GM19397 (cell line): Measurements from ENCODE around the gene NT5C1A.
A peak's percentile ranks its signal among the peaks of the same experiment; 100 is the strongest.

Experiments used
- ATAC-seq: cut with Tn5 transposase; IDR thresholded peaks from one replicate; pipeline ENCODE4 v1.9.1; 2021; ENCODE audit warnings: mild to moderate bottlenecking, moderate library complexity; ENCODE audit not compliant: unreplicated experiment

The NT5C1A gene

DNA sequence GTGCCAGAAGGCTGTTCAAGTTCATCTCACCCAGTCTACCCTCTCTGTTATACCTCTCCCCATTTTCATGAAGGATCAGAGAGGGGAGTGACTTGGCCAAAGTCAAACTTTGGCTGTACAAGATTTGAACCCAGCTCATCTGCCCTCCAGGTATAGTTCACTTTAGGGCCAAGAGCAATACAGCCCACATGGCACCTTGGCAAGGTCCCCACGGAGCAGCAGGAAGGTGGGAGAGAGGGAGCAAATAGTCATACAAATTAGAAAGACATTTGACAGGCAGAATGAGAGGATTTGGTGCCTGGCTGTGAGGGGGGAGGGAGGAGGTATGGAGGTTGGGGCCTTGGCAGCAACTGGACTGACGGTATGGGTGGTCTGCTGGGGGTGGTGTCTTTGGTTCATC lies 18.3 kb upstream of the NT5C1A start:
- no peak for ATAC-seq

DNA sequence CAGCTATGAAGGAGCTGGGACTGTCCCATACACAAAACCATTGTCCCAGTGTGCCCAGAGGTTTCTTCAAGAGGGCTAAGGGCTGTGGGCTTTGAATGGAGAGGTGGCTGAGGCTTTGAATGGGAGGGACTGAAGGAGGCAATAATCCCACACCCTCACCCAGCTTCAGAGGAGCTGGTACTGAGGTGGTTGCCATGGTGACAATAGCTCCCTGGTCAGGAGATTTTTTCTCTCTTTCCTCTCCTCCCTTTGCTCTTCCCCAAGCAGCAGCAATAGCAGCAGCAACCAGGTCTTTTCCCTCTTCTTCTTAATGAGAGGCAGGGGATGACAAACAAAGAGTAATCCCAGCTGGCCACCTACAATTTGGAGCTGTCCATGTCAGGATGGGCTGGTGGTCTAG lies 17.7 kb upstream of the NT5C1A start:
- ATAC-seq: no peak

DNA sequence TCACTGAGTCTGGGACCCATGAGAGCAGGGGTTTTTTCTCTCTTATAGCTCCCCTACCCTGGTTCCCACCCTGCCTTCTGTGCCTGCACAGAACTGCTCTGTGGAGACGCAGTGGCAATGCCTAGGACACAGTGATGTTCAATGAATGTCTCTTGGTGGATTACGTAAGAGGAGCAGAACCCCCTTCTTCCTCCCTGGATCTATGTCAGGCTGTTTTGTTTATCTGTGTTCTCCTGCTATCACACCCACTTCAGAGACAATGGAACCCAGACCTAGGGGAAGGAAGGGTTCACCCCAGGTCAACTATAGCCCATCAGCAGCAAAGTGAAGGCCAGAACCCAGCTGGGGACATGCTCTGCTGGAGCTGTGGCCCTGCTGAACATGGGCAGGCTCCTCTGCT lies 17.3 kb upstream of the NT5C1A start:
- no peak for ATAC-seq

DNA sequence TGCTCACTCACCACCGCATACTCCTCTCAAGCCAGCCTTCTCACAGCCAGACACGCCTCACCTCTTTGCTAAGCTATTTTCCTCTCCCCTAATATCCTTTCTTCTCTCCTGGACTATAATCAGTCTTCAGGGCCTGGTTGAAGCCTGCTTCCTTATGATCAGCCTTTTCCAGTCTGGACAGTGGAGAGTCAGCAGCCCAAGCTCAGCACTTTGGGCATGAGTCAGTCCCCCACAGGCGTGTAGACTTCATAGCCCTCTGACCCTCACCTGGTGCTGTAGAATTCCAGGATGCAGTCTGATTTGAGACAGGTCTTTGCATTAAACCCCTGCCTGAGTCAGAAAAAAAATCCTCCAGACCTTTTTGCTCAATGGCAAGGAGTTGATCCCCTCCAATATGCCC lies 16.8 kb upstream of the NT5C1A start:
- ATAC-seq: no peak

DNA sequence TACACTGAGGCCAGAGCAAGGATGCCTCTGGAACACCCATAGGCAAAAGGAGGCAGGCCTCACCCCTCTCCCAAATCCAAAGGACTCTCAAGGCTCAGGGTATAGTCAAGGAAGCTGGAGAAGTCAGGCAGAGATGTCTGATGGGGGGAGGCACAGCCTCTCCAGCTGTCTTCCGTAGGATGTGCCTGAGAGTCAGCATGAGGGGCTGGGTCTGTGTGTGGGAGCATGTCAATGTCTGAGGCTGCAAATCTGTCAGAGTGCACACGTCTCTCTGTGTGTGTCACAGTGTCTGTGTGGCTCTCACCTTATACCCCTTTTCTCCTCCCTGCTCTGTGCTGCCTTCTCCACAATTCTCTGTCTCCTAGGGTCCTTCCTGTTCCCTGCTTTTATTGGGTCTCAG lies 15.3 kb upstream of the NT5C1A start:
- no peak for ATAC-seq

DNA sequence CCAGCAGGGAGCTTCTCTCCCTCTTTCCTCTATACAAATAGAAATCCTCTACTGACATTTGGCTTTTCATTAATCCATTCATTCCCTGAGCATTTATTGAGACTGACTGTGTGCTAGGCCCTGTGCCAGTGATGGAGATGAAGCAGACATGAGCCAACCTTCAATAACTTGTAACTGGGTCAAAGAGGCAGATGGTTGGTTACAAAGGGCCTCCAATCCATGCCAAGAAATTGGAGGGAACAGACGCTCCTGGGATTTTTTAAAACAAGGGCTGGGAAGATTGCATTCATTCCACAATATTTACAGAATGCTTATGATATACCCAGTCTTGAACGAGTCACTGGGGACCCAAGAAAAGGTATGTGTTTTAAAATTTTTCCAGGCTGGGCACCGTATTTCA lies 13.2 kb upstream of the NT5C1A start:
- no peak for ATAC-seq

DNA sequence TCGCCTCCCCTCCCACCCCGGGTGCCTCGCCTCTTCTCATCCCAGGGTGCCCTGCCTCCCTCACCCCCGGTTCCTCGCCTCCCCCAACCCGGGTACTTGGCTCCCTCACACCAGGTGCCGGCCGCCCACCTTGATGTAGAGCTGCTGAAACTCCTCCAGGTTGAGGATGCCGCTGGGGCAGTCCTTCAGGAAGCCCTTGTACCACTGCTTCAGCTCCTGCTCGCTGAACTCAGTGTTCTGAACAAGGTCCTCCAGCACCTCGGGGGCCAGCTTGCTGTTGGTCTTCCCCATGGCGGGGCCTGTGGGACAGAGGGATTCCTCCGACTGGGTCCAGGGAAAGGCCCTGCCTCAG lies 12.4 kb upstream of the NT5C1A start:
- no peak for ATAC-seq

DNA sequence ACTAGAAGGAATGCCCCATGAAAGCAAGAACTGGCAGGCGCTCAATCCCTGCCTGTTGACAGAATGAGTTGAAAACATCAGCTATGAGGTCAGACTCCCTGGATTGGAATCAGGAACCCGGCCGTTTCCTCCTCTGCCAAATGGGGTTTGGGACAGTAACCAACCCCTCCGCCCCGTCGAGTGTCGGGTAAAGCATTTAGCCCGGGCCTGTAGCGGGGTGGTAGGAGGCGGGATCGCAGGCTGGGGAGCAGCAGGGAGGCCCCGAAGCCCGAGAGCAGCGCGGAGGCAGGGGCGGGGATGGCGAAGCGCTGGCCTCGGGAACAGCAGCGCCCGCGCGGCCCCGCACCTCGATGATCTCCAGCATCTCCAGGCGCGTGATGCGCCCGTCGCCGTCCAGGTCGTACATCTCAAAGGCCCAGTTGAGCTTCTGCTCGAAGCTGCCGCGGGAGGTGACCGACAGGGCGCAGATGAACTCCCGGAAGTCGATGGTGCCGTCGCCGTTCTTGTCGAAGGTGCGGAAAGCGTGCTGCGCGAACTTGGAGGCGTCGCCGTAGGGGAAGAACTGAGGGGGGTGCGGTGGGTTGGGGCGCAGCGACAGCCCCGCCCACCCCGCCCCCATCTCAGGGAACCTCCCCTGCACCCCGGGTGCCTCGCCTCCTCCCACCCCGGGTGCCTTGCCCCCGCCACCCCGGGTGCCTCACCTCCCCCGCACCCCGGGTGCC lies 11.8 kb upstream of the NT5C1A start:
- no peak for ATAC-seq

DNA sequence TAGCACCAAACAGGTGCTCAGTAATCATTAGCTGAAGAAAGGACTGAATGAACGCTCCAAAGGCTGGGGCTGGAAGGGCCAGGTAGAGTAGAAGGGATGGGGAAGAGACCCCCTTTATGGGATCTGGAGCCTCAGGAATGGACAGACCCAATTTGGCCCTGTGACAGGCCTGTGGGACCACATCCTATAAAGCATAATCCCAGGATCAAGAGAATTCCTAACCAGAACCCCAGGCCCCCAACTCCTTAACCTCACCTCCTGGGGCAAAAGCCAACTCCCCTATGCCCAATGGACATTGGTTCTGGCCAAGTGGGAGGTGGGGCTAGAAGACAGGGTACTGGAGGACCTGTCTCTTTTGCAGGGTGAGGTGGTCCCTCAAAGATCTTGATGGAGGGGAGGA lies 10.1 kb upstream of the NT5C1A start:
- ATAC-seq: no peak

DNA sequence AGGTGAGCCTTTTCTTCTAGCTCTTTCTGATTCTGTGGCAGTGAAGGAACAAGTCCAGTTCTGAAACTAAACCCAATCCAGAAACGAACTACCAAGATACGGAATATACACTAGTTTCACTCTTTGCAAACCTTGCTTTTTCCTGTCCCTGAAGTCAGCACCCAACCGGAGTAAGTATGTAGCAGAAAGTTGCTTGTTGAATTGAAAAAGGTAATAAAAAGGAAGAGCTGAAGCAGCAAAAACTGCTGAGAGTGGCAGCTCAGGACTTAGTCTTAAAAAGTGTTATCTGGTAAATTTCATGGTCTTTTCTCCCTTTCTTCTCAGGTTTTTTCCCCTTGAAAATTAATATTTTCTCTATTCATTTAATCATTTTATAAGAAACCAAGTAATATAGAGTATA lies 9.4 kb upstream of the NT5C1A start:
- ATAC-seq: no peak

DNA sequence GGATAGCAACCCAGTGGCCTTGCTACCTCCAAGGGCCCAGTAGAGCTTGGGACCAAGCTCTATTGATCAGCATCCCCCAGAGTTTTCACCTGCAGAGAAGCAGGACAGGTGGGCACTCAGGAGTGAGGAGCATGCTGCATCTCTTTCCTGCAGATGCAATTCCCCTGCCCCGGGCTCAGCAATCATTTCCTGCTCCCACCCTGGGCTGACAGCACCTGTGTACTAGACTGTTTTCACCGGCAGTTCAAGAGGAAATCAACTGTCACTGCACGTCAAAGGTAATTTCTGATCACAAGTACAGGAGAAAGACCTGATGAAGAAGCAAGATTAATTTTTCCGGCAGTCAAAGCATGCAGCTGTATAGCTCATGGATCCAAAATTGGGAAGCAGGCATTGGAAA lies 8.8 kb upstream of the NT5C1A start:
- no peak for ATAC-seq

DNA sequence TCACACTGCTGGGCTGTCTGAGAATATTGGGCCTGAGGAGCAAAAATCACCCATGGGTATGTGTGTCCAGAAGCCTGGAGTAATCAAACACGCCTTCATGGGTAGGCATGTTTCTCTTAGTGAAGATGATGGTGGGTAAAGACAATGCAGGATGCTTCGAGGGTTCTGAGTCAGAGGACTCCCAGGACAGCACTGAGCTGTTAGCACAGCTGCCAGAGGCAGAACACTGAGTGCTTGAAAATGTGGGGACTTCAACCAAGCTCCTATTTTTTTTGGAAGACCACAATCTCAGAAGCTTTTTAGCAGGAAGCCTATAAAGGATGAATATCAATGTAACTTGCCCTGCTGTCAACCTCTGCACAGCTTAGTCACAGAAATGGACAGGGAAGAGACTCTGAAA lies 7.9 kb upstream of the NT5C1A start:
- no peak for ATAC-seq

DNA sequence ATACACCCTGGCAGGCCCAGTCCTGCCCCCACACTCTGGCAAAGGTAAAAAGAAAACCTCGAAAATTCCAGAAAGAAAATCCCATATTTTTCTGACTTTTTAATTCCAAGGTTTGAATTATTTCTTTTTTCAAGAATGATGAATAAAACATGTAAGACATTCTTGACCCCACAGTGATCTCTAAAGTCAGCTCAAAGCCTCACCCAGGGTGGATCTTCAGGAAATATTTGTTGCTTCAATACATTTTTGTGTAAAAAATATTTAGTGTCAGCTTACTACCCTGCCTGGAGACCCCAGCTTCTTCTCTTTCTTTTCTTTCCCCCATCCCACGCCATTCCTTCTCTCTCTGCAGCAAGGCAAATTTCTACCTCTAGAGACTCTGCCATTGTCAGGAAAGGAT lies 7.0 kb upstream of the NT5C1A start:
- no peak for ATAC-seq

DNA sequence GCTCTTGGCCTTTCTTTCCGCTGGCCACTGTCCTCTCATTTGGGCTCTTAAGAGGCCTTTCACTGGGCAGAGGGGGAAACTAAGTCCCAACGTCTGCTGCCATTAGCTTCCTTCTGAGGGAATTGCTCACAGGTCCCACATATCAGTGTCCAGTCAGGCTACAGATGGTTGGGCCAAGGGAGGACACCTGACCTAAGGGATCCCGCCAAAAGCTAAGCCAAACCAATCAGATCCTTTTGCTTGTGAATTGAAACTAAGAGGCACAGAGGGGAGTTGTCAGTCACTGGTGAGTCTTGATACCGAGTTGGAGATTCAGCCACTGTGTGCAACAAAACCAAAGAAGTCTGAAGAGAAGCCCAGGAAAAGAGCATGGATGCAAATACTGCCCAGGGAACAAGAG lies 5.7 kb upstream of the NT5C1A start:
- ATAC-seq: no peak

DNA sequence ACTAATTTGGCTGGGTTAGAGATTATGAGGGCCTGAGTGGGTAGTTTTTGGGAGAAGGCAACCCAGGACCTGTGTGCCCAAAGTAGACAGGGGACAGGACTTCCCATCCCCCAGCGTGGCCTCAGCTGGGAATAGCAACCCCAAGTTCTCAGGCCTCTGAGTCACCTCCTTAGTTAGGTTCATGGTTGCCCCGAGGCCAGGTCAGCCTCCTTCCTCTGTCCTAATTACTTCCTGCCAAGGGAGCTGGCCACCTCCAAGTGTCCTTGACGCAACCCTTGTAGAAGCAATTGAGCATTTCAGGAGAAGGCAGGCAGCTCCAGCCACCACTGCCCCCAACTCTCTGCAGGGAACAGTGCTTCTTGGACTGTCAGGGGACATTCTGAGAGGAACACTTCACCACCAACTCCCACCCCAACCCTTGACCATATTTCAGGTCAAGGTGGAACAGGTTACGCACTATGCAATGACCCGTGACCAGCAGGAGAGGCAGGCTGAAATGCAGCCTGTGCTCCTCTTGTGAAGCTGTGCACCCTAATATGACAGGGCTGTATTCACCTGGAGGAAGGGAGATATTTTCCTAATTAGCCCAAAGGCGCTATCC lies 5.1 kb upstream of the NT5C1A start:
- no peak for ATAC-seq

DNA sequence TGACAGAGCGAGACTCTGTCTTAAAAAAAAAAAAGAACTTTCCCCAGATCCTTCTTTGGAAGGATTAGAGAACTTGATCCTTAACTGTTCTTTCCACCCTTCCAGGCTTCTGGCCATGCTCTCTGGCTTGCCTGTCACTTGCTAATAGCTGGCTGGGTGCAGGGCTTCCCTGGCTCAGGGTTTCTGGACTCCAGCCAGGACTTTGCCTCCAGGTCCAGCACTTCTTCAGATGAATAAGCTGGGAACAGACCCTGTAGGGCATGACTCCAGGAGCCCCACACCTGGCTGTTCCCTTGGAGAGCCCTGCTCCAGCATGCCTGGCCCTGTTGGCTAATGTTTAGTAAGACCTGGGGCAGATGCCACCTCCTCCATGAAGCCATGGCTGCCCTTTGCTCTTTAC lies 3.3 kb upstream of the NT5C1A start:
- no peak for ATAC-seq

DNA sequence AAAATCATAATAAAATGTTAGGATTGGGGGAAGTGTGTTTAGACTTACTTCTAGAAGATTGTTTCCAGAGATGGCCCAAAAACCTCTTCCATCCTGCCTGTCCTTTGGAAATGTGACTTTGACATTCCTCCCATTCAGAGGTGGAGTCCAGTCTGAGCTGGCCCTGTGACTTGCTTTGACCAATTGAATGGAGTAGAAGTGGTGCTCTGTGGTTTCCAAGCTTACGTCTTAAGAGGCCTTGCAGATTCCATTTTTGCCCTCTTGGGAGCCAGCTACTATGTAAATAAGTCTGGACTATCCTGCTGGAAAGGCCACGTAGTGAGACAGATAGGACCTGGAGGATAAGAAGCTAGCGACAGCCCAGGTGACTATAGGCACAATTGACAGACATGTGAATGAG lies 1.3 kb upstream of the NT5C1A start:
- ATAC-seq: no peak

DNA sequence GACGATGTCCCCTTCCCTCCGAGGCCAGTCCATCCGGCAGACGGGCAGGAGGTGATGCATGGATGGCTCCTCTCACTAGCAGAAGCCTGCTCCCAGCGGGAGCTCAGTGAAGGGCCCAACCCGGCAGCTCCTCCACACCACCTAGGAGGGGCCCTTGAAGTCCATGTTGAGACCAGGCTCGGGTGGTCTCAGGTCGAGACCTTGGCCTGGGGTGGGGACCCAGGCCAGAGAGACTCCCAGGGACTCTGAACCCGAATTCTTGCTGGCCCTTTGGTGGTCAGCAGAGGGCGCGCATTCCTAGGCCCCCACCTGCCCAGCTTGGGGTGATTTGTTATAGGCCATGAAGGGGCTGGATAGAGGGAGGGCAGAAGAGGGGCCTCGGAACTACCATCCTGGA lies 642 bp upstream of the NT5C1A start:
- no peak for ATAC-seq

DNA sequence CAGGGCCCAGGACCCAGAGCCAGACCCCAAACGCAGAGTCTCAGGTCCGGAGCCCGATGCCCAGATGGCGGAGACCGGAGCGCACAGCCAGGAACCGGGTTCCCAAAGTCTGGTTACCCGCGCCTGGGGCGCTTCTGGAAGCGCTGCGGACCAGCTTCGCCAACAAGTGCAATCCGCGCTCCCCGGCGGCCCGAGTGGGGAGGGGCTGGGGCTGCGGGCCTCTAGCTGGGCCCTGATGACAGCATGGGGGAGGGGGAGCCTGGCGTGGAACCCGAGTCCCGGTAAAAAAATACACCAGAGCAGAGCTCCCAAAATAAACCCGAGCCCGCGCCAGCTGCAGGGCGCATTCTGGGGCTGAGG lies 494 bp downstream of the NT5C1A start:
- no peak for ATAC-seq

DNA sequence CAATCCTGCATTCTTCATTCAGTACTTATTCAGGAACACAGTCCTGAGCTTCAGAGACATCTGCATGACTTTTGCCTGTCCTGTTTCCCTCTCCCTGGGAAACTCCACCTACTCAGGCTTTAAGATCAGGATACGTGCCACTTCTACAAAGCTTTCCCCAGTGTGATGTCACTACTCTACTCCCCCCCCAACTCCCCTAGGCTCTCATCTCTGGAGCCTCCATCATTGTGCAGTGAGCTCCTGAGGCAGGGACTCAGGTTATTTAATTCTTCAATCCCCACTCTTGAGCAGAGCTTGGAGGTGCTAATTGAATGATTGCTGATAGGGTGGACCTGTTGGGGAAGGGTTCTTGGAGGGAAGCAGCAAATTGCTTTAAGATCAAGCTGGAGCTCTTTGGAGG lies 1.2 kb downstream of the NT5C1A start:
- no peak for ATAC-seq

DNA sequence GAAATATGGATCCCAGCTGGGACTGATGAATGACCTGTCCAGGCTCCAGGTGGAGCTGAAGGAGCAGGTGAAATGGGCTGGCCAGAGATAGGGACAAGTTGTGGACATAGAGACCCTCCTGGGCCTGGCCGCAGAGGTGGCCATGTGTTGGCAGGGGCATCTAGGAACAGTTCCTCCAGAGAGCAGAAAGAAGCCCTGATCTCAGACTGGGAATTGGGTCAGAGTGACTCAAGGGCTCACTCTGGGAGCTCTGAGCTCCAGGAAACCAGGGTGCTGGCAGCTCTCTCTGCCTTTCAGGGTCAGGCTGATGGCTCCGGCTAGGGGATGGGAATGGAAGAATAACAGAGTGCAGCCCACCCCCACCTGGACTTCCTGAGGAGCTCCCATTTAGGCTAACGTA lies 3.0 kb downstream of the NT5C1A start:
- ATAC-seq: no peak

DNA sequence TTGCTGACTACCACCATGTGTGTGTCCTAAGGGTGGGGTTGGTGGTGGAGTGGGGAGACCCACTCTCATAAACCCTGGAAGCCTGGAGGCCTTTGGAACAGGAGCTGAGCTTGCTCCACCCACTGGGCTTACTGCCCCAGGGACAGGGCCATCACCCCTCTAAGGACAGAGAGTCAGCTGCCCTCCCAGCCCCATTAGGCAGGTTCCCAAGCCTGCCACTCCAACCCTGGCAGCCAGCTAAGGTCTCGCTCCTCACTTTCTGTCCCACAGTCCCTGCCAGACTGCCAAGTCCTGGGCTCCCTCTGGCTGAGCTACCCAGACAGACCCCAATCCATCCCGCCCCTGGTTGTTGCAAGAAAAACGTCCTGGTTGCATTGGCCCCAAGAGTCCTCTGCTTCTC lies 3.8 kb downstream of the NT5C1A start:
- ATAC-seq: no peak

DNA sequence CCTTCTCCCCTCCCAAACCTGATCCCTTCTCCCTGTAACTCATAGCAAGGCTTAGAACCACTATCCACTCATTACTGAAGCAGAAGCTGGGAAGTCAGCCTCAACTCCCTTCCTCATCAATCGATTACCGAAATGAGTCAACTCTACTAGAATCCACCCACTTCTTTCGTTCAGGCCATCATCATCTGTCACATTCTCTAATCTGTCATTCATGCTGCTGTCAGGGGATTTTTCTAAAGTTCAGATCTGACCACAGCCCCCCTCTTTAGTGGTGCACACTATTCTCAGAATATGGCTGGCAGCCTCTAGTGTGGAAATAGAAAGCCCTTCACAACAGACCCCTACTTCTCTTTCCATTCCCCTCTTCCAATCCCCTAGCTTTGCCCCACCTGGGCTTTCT lies 5.1 kb downstream of the NT5C1A start:
- peak; percentile 76 for ATAC-seq
